NCI-H1930 (cell line): ENCODE data around the gene ITIH5.

Source experiments
- DNase-seq, 2 experiments: peaks; one replicate each; lab custom pipeline; 2025; lab: John Stamatoyannopoulos, UW

The ITIH5 gene

GRCh38 chr10:7547206-7547605, 119.6 kb downstream of the ITIH5 start:
- DNase-seq, result no peak

GRCh38 chr10:7546385-7546967, 120.3 kb downstream of the ITIH5 start:
- no peak for DNase-seq

DNA sequence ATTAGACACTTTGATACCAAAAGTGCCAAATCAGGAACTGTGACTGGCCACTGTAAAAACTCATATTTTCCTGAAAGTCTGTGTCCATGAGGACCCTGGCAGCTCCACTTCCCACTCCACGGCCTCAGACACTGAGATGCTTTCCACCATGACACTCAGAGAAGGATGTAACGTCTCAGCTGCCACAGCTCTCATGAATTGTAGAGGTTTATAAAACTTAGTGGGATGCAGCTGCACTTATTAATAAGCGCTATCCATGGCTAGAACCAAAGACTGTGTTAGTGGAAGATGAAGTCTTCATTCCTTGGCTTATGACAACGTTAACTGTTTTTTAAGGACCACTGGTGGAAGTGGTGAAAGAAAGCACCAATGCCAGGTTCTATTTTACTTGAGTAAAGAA, 121.0 kb downstream of the ITIH5 start:
- no peak for DNase-seq

- DNase-seq, result no peak
Measured at GRCh38 chr10:7545261-7545660, 121.5 kb downstream of the ITIH5 start.

- DNase-seq, result no peak
Measured at GRCh38 chr10:7544203-7544602, 122.6 kb downstream of the ITIH5 start.

GRCh38 chr10:7542189-7542914, 124.4 kb downstream of the ITIH5 start:
- no peak for DNase-seq

DNA sequence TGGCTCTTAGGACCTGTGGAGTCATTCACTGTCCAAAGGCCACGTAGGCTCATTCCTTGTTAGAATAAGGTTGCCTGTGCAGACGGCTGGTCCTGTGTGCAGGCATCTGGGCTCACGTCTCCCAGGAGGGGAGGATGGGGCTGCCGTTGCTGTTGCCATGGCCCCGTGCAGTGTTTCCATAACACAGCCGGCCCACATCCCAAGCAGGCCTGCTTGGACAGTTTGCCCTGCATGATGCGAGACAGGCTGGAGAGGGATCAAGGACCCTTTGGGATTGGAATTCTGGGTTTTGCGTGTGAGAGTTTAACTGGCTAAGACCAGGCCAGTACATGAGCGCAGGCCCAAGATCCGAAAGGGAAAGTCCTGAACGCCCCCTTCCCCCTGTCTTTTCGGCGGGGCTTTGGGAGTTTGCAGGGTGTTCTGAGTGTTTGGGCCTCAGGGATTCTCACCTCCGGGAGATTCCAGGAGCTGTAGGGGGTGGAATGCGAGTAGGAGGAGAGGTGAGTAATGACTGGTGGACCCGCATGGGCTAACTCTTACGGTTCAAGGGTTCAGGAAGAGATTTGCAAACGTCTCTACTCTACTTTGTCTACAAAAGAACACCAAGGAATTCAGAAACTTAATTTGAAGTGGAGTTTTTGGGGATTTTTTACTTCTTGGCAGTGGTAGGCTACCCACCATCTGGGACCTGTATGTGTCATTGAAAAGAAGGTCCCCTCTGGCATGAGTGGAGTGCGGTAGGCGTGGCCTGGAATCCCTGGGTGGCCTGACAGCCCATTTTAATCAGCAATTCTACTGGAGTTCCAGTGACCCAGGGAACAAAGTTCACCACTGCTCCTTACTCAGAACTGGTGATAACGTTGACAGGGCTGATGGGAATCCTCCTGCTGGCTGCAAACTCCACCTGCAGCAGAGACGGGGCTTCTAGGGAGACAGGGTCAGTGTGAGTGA, 125.4 kb downstream of the ITIH5 start:
- DNase-seq, result no peak

- DNase-seq, result no peak
Measured at GRCh38 chr10:7538970-7539654, 127.7 kb downstream of the ITIH5 start.

GRCh38 chr10:7537126-7537525, 129.6 kb downstream of the ITIH5 start:
- no peak for DNase-seq

DNA sequence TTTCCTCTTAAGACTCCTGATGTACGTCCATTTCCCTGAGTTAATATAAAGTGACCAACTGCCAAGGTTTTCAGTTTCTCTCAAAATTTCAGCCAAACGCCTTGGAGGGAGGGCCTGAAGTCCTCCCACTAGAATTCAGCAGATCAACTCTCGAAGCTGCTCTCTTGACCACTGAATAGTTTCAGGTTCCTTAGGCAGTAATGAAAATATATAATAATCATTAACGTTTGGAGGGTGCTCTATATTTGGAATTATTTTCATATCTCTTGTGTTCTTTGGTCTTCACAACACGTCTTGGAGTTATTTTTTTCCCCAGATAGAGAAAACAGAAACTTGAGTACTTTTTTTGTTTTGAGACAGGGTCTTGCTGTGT, 132.3 kb downstream of the ITIH5 start:
- DNase-seq, result no peak

DNA sequence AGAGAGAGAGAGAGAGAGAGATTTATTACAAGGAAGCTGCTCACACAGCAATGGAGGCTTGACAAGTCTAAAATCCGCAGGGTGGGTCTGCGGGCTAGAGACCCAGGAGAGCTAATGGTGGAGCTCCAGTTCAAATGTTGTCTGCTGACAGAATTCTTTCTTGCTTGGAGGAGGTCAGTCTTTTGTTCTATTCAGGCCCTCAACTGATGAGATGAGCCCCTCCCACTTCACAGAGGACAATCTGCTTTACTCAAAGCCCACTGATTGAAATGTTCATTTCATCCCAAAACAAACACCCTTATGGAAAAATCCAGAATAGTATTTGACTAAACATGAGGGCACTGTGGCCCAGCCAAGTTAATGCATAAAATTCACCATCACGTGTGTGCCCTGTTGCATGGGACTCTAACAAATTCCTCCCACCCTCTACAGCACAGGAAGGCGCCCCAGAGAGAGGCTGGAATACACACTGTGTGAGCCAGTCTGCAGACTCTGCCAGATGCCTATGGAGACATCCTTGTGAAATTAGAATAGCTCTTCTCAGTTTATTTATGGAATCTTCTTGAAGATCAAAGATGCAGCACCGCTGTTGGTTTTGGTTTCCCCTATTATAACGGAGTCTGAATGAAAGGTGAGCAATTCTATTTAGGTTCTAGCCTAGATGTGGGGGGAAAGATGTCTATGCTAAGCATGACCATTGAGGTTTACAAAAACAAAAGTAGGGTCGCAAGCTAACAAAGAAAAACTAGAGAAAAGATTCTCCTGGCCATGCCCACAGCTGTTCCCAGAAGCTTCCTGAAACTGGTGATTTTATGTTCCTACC, 132.9 kb downstream of the ITIH5 start:
- no peak for DNase-seq

GRCh38 chr10:7532723-7533498, 133.9 kb downstream of the ITIH5 start:
- DNase-seq, result no peak

DNA sequence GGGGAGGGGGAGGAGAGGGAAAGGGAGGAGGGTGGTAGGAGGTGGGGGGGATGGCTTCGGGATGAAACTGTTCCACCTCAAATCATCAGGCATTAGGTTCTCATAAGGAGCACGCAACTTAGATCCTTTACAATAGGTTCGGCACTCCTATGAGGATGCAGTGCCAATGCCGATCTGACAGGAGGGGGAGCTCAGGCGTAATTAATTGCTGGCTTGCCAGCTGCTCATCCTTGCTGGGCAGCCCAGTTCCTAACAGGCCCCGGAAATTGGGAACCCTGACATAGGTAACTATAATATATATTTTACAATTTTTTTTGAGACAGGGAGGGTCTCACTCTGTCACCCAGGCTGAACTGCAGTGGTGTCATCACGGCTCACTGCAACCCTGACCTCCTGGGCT, 137.1 kb downstream of the ITIH5 start:
- DNase-seq, result no peak

DNA sequence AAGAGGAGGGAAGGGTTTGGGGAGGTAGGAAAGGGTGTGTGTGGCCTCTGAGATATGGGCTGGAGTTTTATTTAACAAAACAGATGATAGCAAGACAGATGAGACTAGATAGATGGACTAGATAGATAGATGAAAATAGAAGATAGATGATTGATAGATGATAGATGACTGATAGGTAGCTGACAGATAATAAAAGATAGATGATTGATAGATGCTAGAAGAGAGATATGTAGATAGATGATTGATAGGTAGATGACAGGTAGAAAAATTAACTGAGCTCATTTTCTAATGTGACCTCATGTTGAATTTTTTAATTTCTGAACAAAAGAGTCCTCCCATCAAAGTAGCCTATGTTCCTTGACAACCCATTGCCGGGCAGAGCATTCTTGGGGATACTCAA, 139.3 kb downstream of the ITIH5 start:
- DNase-seq, result no peak

GRCh38 chr10:7526017-7526400, 140.8 kb downstream of the ITIH5 start:
- no peak for DNase-seq

DNA sequence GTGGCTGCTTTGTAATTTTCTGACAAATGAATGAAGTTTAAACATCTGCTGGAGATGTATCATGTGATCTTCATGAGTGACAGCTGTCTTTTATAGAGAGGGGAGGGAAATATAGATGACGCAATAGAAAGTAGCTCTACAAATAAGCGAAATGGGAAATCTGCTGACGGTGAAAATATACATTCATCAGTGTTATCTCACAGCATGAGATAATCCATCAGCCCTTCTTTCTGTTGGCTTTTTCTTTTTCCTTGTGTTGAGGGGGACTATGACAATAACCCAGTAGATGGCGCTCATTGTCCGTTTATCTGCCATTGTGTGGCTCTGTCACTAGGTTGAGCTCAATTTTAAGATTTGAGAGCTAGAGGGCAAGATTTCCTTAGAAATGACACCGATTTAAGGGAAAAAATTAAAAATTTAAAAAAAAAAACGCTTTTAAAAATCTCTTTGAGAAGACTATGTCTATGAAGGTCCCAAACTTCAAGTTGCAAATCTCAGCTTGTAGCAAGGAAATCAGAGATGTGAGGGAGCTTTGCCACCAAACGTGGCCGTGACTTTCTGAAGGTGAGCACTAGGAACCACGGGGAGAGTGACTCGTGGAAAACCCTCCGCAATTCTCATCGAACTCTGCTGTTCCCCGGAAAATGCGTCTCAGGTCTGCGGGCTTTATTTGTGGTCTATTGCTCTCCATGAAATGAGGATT, 141.3 kb downstream of the ITIH5 start:
- peak in 1 of 2 experiments; percentile 28 for DNase-seq

DNA sequence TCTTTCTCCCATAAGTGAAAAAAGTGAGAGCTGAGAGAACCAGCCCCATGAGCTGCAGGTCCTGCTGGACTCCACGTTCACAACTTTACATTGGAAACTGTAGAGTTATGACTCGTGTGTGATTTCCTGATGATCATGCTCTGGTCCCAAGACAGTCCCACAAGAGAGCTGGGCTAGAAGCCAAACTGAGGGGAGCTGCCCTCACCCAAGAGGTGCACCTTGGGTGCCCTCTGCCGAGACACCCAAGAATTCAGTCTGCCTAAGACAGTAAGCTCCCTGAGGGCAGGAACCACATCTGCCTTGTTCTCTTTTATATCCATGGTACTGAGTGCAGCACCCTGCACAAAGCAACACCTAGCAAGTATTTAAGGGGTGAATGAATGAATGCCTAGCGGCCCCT, 143.1 kb downstream of the ITIH5 start:
- no peak for DNase-seq

GRCh38 chr10:7520507-7521485, 146.0 kb downstream of the ITIH5 start:
- DNase-seq, result no peak

- no peak for DNase-seq
Measured at GRCh38 chr10:7519351-7519750, 147.4 kb downstream of the ITIH5 start.
